ENCODE measurements around the gene UGT1A7.

UGT1A7 gene

DNA sequence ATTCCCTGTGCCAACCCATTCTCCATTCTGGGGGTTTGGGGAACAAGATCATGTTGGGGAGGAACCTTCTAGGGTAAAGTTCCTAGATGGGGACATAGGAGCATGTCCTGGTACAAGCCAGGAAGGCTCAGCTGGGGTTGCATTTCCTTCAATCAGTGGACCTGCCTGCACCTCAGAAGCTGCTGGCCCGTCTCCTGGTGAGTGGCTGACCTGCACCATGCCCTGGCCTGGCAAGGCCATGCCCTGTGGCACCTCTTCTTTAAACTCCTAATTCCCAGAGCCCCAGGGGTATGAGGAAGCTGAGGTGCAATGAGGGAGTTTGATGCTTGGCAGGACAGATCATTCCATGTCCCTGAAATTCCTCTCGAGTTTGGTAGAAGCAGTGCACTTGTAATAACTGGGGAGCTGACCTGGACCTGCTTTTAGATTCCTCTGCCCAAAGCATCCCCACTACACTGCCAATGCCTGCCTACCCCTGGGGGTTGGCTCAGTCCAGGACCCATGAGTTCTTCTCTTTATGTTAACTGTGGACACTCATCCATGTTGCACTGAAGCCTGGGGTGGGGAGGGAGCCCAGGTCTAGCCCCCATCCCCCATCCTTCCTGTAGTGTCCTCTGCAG, 121.7 kb downstream of the UGT1A7 start:
- TF ChIP-seq, protein P1, sequence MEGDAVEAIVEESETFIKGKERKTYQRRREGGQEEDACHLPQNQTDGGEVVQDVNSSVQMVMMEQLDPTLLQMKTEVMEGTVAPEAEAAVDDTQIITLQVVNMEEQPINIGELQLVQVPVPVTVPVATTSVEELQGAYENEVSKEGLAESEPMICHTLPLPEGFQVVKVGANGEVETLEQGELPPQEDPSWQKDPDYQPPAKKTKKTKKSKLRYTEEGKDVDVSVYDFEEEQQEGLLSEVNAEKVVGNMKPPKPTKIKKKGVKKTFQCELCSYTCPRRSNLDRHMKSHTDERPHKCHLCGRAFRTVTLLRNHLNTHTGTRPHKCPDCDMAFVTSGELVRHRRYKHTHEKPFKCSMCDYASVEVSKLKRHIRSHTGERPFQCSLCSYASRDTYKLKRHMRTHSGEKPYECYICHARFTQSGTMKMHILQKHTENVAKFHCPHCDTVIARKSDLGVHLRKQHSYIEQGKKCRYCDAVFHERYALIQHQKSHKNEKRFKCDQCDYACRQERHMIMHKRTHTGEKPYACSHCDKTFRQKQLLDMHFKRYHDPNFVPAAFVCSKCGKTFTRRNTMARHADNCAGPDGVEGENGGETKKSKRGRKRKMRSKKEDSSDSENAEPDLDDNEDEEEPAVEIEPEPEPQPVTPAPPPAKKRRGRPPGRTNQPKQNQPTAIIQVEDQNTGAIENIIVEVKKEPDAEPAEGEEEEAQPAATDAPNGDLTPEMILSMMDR (conservative IDR thresholded peaks at IDR 0.05; ENCODE audit: low read depth): no peak
- CTCF ChIA-PET: interaction anchor here (0.6 to 0.7 kb wide), 2 partner anchors 319 to 1306 kb away, joined by 3 to 4 read pairs; no protein-coding TSS in a partner anchor
- POLR2A ChIA-PET (ENCODE audit: low non-redundant PET): no interaction called here
- no peak for DNase-seq (ENCODE audit: low spot score)
- H3K27ac ChIP-seq: no peak overlapping the region

DNA sequence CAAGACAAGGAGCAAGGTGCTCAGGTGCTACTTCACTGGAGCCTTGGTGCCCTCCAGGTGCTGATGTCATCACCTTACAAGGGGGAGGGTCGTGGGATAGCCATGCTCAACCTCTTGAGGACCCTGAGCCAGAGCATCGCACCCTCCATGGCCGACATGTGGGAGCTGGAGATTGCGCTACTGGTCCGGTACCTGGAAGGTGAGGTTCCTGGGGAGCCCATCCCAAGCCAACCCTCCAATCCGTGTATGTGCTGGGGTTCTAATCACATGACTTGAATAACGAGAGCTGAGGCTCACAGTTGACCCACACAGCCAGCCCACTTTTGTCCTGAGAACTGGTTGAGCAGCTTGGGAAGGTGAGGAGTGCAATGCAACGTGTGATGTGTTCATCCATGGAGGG, 122.3 kb downstream of the UGT1A7 start:
- POLR2A ChIA-PET (ENCODE audit: low non-redundant PET): no interaction called here
- CTCF ChIA-PET: interaction anchor here (0.6 kb wide), 1 partner anchor 320 kb away, joined by 4 read pairs; no protein-coding TSS in a partner anchor
- no peak for DNase-seq (ENCODE audit: low spot score)
- TF ChIP-seq, protein P1 (conservative IDR thresholded peaks at IDR 0.05; ENCODE audit: low read depth): no peak
- no peak overlapping the region for H3K27ac ChIP-seq

DNA sequence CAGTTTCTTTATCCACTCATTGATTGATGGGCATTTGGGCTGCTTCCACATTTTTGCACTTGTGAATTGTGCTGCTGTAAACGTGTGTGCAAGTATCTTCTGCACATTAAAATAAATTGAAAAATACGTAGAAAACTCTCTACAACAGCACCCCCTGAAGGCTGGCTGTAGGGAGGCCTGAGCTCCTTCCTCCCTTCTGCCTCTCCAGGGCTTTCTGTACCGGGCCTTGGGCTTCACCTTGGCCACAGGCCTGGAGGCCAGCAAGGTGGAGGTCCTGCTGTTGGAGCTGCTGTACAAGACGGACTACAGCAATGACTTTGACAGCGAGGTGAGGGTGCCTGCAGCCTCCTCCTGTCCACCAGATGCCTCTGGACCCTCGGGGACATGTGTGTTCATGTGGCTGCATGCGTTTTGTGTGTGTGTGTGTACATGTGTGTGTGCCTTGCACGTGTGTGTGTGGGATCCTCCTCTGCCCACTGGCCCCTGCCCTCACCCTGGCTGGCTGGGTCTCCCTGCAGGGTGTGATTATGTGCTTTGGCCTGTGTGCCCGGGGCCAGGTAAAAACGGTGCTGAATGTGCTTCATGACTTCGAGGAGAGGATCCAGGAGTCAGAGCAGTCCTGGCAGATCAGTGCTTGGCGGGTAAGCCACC, 125.6 kb downstream of the UGT1A7 start:
- POLR2A ChIA-PET (ENCODE audit: low non-redundant PET): no interaction called here
- CTCF ChIA-PET: no interaction called here
- H3K27ac ChIP-seq: no peak overlapping the region
- no peak for DNase-seq (ENCODE audit: low spot score)
- TF ChIP-seq, protein P1 (conservative IDR thresholded peaks at IDR 0.05; ENCODE audit: low read depth): no peak

DNA sequence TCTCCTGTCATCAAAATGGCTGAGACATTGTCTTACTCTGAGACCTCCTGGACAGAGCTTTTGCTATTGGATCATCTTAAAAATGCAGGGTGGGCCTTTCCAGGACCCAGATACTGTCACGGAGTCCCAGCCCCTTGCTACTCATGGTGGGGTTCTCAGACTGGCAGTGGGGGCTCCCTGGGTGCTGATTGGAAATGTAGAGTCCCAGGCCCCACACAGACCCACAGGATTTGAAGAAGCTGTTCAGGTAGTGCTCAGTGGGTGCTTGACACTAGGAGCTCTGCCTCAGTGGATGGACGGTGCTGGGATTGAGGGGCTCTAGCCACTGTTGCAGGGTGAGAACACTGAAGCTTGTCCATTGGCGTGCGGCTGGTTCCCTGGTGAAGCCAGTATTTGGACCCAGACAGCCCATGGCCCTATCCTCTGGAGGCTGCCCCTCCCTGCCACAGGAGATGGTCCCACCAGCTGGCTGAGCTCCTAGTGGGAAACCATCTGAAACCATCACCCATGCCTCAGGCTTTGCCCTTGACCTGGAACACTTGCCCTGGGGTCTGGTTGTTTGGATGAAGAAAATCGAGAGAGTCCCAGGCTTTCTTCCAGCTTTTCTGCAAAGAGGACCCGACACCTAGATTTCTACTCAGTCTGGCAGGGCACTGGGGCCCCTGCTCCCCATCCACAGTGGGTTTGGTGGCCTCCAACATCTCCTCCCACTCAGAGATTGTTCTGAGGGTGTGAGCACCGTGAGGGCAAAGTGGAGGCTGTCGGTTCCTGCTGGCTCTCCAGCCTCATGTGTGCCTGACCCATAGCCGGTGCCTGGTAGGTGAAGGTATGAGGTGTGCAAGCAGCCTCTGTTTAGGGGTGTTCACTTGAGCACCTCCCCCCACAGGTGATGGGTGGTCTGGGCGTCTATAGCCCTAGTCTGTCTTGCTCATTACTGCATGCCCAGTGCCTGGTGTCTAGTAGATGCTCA, 126.5 kb downstream of the UGT1A7 start:
- TF ChIP-seq, protein P1 (conservative IDR thresholded peaks at IDR 0.05; ENCODE audit: low read depth): no peak
- CTCF ChIA-PET: no interaction called here
- H3K27ac ChIP-seq: no peak overlapping the region
- POLR2A ChIA-PET (ENCODE audit: low non-redundant PET): no interaction called here
- DNase-seq (ENCODE audit: low spot score): no peak

DNA sequence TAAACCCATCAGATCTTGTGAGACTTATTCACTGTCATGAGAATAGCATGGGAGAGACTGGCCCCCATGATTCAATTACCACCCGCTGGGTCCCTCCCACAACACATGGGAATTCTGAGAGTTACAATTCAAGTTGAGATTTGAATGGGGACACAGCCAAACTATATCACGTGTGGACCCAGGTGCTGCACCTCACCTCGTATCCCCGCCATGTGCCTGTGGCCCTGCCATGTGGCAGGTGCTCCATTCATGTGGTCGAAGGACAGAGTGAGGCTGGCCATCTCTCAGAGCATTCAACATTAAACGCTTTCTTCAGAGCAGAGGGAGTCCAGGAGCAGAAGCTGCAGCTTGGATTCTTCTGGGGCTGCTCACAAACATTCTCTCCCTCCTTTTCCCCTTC, 128.7 kb downstream of the UGT1A7 start:
- POLR2A ChIA-PET (ENCODE audit: low non-redundant PET): no interaction called here
- CTCF ChIA-PET: no interaction called here
- no peak overlapping the region for H3K27ac ChIP-seq
- no peak for DNase-seq (ENCODE audit: low spot score)
- TF ChIP-seq, protein P1 (conservative IDR thresholded peaks at IDR 0.05; ENCODE audit: low read depth): no peak

DNA sequence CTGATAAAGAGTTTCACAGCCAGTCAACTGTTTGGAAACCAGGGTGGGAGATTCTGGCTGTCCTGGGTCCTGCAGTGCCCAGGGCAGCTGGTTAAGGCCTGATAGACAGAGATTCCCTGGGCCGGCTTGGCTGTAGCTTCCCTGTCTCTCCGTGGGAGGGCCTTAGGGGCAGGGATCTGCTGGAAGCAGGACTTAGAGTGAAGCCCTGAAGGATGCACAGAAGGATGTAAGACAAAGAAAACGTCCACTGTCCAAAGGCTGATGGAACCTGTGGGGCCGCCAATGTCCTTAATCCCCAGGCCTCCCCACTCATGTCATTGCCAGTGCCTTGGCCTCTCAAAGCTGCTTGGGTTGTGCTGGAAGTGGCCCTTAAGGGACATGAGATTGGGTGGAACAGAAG, 129.4 kb downstream of the UGT1A7 start:
- ChIA-PET CTCF (no interaction called here), POLR2A (ENCODE audit: low non-redundant PET) (no interaction called here)
- TF ChIP-seq, protein P1 (conservative IDR thresholded peaks at IDR 0.05; ENCODE audit: low read depth): no peak
- H3K27ac ChIP-seq: no peak overlapping the region
- DNase-seq (ENCODE audit: low spot score): no peak
